HepG2 (cell line): ENCODE data around the gene DYNC1LI1. TPM values are rescaled to one million over a fixed set of nuclear protein-coding genes. Genes with fewer than 3 reads are reported as not detected.
A peak's percentile ranks its signal among the peaks of the same experiment; 100 is the strongest.

Experiments
- EED ChIP-seq: sonication (generic); formaldehyde crosslinking; IDR thresholded peaks from 2 replicates; pipeline ENCODE4 v1.5.0; 2020; ENCODE audit warnings: mild to moderate bottlenecking, missing genetic modification reagents
- ETV6 ChIP-seq: sonication (generic); formaldehyde crosslinking; conservative IDR thresholded peaks from 2 replicates; pipeline ENCODE4 v1.4.0; 2020; ENCODE audit warnings: missing genetic modification reagents
- JUNB ChIP-seq: sonication (generic); formaldehyde crosslinking; IDR thresholded peaks from 2 replicates; pipeline ENCODE4 v1.8.0; 2022; ENCODE audit warnings: missing genetic modification reagents, mild to moderate bottlenecking, borderline replicate concordance
- MAFG ChIP-seq: sonication (generic); formaldehyde crosslinking; IDR thresholded peaks from 2 replicates; pipeline ENCODE4 v1.5.1; 2020; ENCODE audit warnings: mild to moderate bottlenecking, missing genetic modification reagents
- NCOA1 ChIP-seq: sonication (generic); formaldehyde crosslinking; IDR thresholded peaks from 2 replicates; pipeline ENCODE4 v1.9.0; 2021; ENCODE audit warnings: missing genetic modification reagents
- PBX2 ChIP-seq: IDR thresholded peaks from 2 replicates; pipeline ENCODE4 v1.6.1; 2016; ENCODE audit warnings: control low read depth
- PHF21A ChIP-seq: sonication (generic); formaldehyde crosslinking; IDR thresholded peaks from 2 replicates; pipeline ENCODE4 v1.5.0; 2020; ENCODE audit warnings: mild to moderate bottlenecking, missing genetic modification reagents
- SATB2 ChIP-seq: sonication (generic); formaldehyde crosslinking; IDR thresholded peaks from 2 replicates; pipeline ENCODE4 v1.5.0; 2020; ENCODE audit warnings: missing genetic modification reagents
- YEATS2 ChIP-seq: sonication (generic); formaldehyde crosslinking; IDR thresholded peaks from 2 replicates; pipeline ENCODE4 v1.4.0; 2020; ENCODE audit warnings: missing genetic modification reagents, borderline replicate concordance
- ZNF263 ChIP-seq: sonication (generic); formaldehyde crosslinking; IDR thresholded peaks from 2 replicates; pipeline ENCODE4 v1.4.0; 2020; ENCODE audit warnings: missing genetic modification reagents
- ZNF281 ChIP-seq: sonication (generic); formaldehyde crosslinking; IDR thresholded peaks from 2 replicates; pipeline ENCODE4 v1.4.0; 2020; ENCODE audit warnings: missing genetic modification reagents, borderline replicate concordance
- ZNF570 ChIP-seq: sonication (generic); formaldehyde crosslinking; IDR thresholded peaks from 2 replicates; pipeline ENCODE4 v1.4.0; 2020; ENCODE audit warnings: mild to moderate bottlenecking, missing genetic modification reagents, borderline replicate concordance
- ZNF615 ChIP-seq: sonication (generic); formaldehyde crosslinking; IDR thresholded peaks from 2 replicates; pipeline ENCODE4 v1.5.0; 2020; ENCODE audit warnings: mild to moderate bottlenecking, missing genetic modification reagents, borderline replicate concordance
- polyA plus RNA-seq, 8 experiments: library from polyadenylated mRNA; depleted of rRNA in 3 of 8; stranded (reverse) in 7 of 8; unstranded in 1 of 8; fragments of >200 nt; fragmentation: Illumina TruSeq in 4 of 8; extraction: Trizol in 4 of 8; gene quantifications; 2 replicates each; pipeline versions ENCODE4 v1.2.1 to v1.2.3, GENCODE V29; 2011 to 2016; ENCODE audit warnings: low read depth in 4 of 8, missing spikeins in 1 of 8, mixed read lengths in 1 of 8; ENCODE audit not compliant: insufficient read depth in 1 of 8
- total RNA-seq, 5 experiments: library from RNA; depleted of rRNA; stranded (reverse); fragments of >200 nt; fragmentation: Illumina TruSeq; extraction: Trizol; gene quantifications; 2 replicates each; pipeline ENCODE4 v1.2.3, GENCODE V29; 2016; ENCODE audit warnings: low read depth in 1 of 5
- TF ChIP-seq, protein P1 (sequence below): IDR thresholded peaks from 2 replicates; pipeline ENCODE4 v1.6.1; 2016; ENCODE audit warnings: missing genetic modification reagents, missing compliant biosample characterization
- TF ChIP-seq, protein P2 (sequence below): sonication (generic); formaldehyde crosslinking; IDR thresholded peaks from 2 replicates; pipeline ENCODE4 v1.5.0; 2020; ENCODE audit warnings: mild to moderate bottlenecking, missing genetic modification reagents, borderline replicate concordance

DYNC1LI1 gene
- total and polyA plus RNA-seq, 2 of the 13 experiments (the other 11 are each of a cell fraction or from before 2014, with no cell fraction given), result 13.4 to 37.1 TPM

- TF ChIP-seq, protein P1, sequence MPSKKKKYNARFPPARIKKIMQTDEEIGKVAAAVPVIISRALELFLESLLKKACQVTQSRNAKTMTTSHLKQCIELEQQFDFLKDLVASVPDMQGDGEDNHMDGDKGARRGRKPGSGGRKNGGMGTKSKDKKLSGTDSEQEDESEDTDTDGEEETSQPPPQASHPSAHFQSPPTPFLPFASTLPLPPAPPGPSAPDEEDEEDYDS (CRISPR knock-in tag), result no peak
- TF ChIP-seq ZNF615 (CRISPR knock-in tag), result no peak
- peak; percentile 65; the same call in 1 of the 2 replicates for TF ChIP-seq EED (CRISPR knock-in tag)
- TF ChIP-seq, protein P2, sequence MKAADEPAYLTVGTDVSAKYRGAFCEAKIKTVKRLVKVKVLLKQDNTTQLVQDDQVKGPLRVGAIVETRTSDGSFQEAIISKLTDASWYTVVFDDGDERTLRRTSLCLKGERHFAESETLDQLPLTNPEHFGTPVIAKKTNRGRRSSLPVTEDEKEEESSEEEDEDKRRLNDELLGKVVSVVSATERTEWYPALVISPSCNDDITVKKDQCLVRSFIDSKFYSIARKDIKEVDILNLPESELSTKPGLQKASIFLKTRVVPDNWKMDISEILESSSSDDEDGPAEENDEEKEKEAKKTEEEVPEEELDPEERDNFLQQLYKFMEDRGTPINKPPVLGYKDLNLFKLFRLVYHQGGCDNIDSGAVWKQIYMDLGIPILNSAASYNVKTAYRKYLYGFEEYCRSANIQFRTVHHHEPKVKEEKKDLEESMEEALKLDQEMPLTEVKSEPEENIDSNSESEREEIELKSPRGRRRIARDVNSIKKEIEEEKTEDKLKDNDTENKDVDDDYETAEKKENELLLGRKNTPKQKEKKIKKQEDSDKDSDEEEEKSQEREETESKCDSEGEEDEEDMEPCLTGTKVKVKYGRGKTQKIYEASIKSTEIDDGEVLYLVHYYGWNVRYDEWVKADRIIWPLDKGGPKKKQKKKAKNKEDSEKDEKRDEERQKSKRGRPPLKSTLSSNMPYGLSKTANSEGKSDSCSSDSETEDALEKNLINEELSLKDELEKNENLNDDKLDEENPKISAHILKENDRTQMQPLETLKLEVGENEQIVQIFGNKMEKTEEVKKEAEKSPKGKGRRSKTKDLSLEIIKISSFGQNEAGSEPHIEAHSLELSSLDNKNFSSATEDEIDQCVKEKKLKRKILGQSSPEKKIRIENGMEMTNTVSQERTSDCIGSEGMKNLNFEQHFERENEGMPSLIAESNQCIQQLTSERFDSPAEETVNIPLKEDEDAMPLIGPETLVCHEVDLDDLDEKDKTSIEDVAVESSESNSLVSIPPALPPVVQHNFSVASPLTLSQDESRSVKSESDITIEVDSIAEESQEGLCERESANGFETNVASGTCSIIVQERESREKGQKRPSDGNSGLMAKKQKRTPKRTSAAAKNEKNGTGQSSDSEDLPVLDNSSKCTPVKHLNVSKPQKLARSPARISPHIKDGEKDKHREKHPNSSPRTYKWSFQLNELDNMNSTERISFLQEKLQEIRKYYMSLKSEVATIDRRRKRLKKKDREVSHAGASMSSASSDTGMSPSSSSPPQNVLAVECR, result peak; percentile 85
- no peak for TF ChIP-seq MAFG
- TF ChIP-seq ZNF570 (CRISPR knock-in tag), result no peak
- TF ChIP-seq PHF21A, result no peak
- no peak; the same call in 1 of the 2 replicates for TF ChIP-seq ZNF263 (CRISPR knock-in tag)
- TF ChIP-seq PBX2 (CRISPR knock-in tag), result no peak
- TF ChIP-seq JUNB, result 0 out of 2 replicates have a peak, but pooled peaks have one; percentile 39
- TF ChIP-seq ZNF281 (CRISPR knock-in tag), result no peak
- peak; percentile 1; the same call in 1 of the 2 replicates for TF ChIP-seq ETV6 (CRISPR knock-in tag)
- TF ChIP-seq YEATS2 (CRISPR knock-in tag), result peak; percentile 67
- no peak for TF ChIP-seq NCOA1
- TF ChIP-seq SATB2 (CRISPR knock-in tag), result no peak; the same call in 1 of the 2 replicates
Measured at GRCh38 chr3:32570421-32571191, at the start of gene DYNC1LI1 (continued).
